Stimulated activated naive CD8-positive, alpha-beta T cell treated with anti-CD3 and anti-CD28 coated beads, Interleukin-15, amount 100 ng/mL, for 72 hours (primary cell): ENCODE results near the gene CNOT6.
"Not testable (repeated sequence)": the region's sequence is repeated elsewhere in the genome, so short reads cannot be mapped to it uniquely, and the experiment has no call there.

Source experiments
- ATAC-seq: fragments of 150-1000 bp; cut with Tn5 transposase; 2 replicates; pipeline ENCODE4 v1.10.0; 2021; ENCODE audit warnings: mild to moderate bottlenecking, moderate library complexity
- DNase-seq, 2 donors: peaks; one replicate each; pipeline ENCODE4 v3.0.0; 2021 to 2022
- H3K27ac Mint-ChIP-seq, 2 donors: one replicate each; pipeline ENCODE4 v1.8.0; 2022; ENCODE audit warnings: mild to moderate bottlenecking in 2 of 2, mixed read lengths in 2 of 2, moderate library complexity in 2 of 2
- H3K27me3 Mint-ChIP-seq: one replicate; pipeline ENCODE4 v1.8.0; 2022; ENCODE audit warnings: mixed read lengths
- H3K4me1 Mint-ChIP-seq: one replicate; pipeline ENCODE4 v1.8.0; 2022; ENCODE audit warnings: mild to moderate bottlenecking, mixed read lengths
- H3K4me3 Mint-ChIP-seq, 2 donors: one replicate each; pipeline ENCODE4 v1.8.0; 2022; ENCODE audit warnings: mild to moderate bottlenecking in 2 of 2, mixed read lengths in 2 of 2, moderate library complexity in 1 of 2
- H3K9me3 Mint-ChIP-seq, 2 donors: one replicate each; pipeline ENCODE4 v1.8.0; 2022; ENCODE audit warnings: mixed read lengths in 2 of 2

The CNOT6 gene

GRCh38 chr5:180492226-180492903 lies 1.8 kb upstream of the CNOT6 start:
- ATAC-seq, result no peak
- DNase-seq, result no peak
- no peaks in the 10 kb centered on the region for H3K27me3 Mint-ChIP-seq
- no peak overlapping the region for H3K27ac Mint-ChIP-seq
- no peaks in the 10 kb centered on the region for H3K9me3 Mint-ChIP-seq
- H3K4me1 Mint-ChIP-seq, result peaks cover 27% of the 10 kb centered on the region
- H3K4me3 Mint-ChIP-seq, result peak overlapping the region; percentile 14 to 85

- peak overlapping the region; percentile 85 to 93 for H3K4me3 Mint-ChIP-seq
- H3K27me3 Mint-ChIP-seq, result no peaks in the 10 kb centered on the region
- H3K27ac Mint-ChIP-seq, result peak overlapping the region; percentile 94
- peak; percentile 58 for ATAC-seq
- H3K9me3 Mint-ChIP-seq, result no peaks in the 10 kb centered on the region
- H3K4me1 Mint-ChIP-seq, result peaks cover 37% of the 10 kb centered on the region
- DNase-seq, result peak in 1 of 2 donors; percentile 46
Observed at GRCh38 chr5:180494510-180495181, 467 bp downstream of the CNOT6 start.

GRCh38 chr5:180495292-180495691 lies 1.1 kb downstream of the CNOT6 start:
- H3K27ac Mint-ChIP-seq, result peak overlapping the region in 1 of 2 donors; percentile 63
- ATAC-seq (no peak), DNase-seq (no peak)
- peak overlapping the region; percentile 85 to 93 for H3K4me3 Mint-ChIP-seq
- no peaks in the 10 kb centered on the region for H3K9me3 Mint-ChIP-seq
- H3K27me3 Mint-ChIP-seq, result no peaks in the 10 kb centered on the region
- H3K4me1 Mint-ChIP-seq, result peaks cover 44% of the 10 kb centered on the region

GRCh38 chr5:180495991-180496741 lies 2.0 kb downstream of the CNOT6 start:
- DNase-seq (no peak), ATAC-seq (no peak)
- H3K4me3 Mint-ChIP-seq, result peak overlapping the region; percentile 32 to 53
- H3K4me1 Mint-ChIP-seq, result peaks cover 44% of the 10 kb centered on the region
- no peak overlapping the region for H3K27ac Mint-ChIP-seq
- no peaks in the 10 kb centered on the region for H3K27me3 Mint-ChIP-seq
- H3K9me3 Mint-ChIP-seq, result no peaks in the 10 kb centered on the region

GRCh38 chr5:180496806-180497205 lies 2.6 kb downstream of the CNOT6 start:
- peaks cover 44% of the 10 kb centered on the region for H3K4me1 Mint-ChIP-seq
- ATAC-seq, H3K9me3 Mint-ChIP-seq, H3K4me3 Mint-ChIP-seq, H3K27me3 Mint-ChIP-seq, H3K27ac Mint-ChIP-seq, DNase-seq: not testable (repeated sequence)

- DNase-seq, H3K4me3 Mint-ChIP-seq, ATAC-seq, H3K9me3 Mint-ChIP-seq, H3K27ac Mint-ChIP-seq, H3K27me3 Mint-ChIP-seq: not testable (repeated sequence)
- H3K4me1 Mint-ChIP-seq, result peaks cover 37% of the 10 kb centered on the region
Observed at GRCh38 chr5:180497865-180498264, 3.7 kb downstream of the CNOT6 start.

GRCh38 chr5:180498378-180498777 lies 4.2 kb downstream of the CNOT6 start:
- Mint-ChIP-seq H3K4me3 (no peak overlapping the region), H3K27me3 (no peaks in the 10 kb centered on the region), H3K9me3 (no peaks in the 10 kb centered on the region), H3K27ac (peak overlapping the region in 1 of 2 donors; percentile 3), H3K4me1 (peaks cover 32% of the 10 kb centered on the region)
- DNase-seq, result no peak
- no peak for ATAC-seq

GRCh38 chr5:180499684-180500083 lies 5.5 kb downstream of the CNOT6 start:
- Mint-ChIP-seq H3K9me3 (no peaks in the 10 kb centered on the region), H3K4me1 (peaks cover 29% of the 10 kb centered on the region), H3K27ac (no peak overlapping the region), H3K27me3 (no peaks in the 10 kb centered on the region), H3K4me3 (no peak overlapping the region)
- DNase-seq (no peak), ATAC-seq (no peak)

GRCh38 chr5:180500300-180500699 lies 6.1 kb downstream of the CNOT6 start:
- H3K9me3 Mint-ChIP-seq, H3K27ac Mint-ChIP-seq, H3K4me3 Mint-ChIP-seq, DNase-seq, H3K27me3 Mint-ChIP-seq, ATAC-seq: not testable (repeated sequence)
- H3K4me1 Mint-ChIP-seq, result peaks cover 28% of the 10 kb centered on the region

- DNase-seq (no peak), ATAC-seq (no peak)
- no peaks in the 10 kb centered on the region for H3K27me3 Mint-ChIP-seq
- peak overlapping the region in 1 of 2 donors; percentile 24 for H3K27ac Mint-ChIP-seq
- H3K9me3 Mint-ChIP-seq, result no peaks in the 10 kb centered on the region
- no peak overlapping the region for H3K4me3 Mint-ChIP-seq
- peaks cover 18% of the 10 kb centered on the region for H3K4me1 Mint-ChIP-seq
Observed at GRCh38 chr5:180507661-180508060, 13.5 kb downstream of the CNOT6 start.

GRCh38 chr5:180515294-180515693 lies 21.1 kb downstream of the CNOT6 start:
- ATAC-seq (no peak), DNase-seq (no peak)
- Mint-ChIP-seq H3K4me1 (peaks cover 38% of the 10 kb centered on the region), H3K4me3 (no peak overlapping the region), H3K9me3 (no peaks in the 10 kb centered on the region), H3K27ac (peak overlapping the region in 1 of 2 donors; percentile 1), H3K27me3 (no peaks in the 10 kb centered on the region)

GRCh38 chr5:180515974-180516373 lies 21.8 kb downstream of the CNOT6 start:
- DNase-seq, H3K4me3 Mint-ChIP-seq, H3K9me3 Mint-ChIP-seq, ATAC-seq, H3K27me3 Mint-ChIP-seq, H3K27ac Mint-ChIP-seq: not testable (repeated sequence)
- peaks cover 40% of the 10 kb centered on the region for H3K4me1 Mint-ChIP-seq

GRCh38 chr5:180516440-180516839 lies 22.3 kb downstream of the CNOT6 start:
- DNase-seq, result no peak
- peak overlapping the region in 1 of 2 donors; percentile 57 for H3K27ac Mint-ChIP-seq
- H3K27me3 Mint-ChIP-seq, result no peaks in the 10 kb centered on the region
- H3K9me3 Mint-ChIP-seq, result no peaks in the 10 kb centered on the region
- ATAC-seq, result no peak
- H3K4me3 Mint-ChIP-seq, result no peak overlapping the region
- H3K4me1 Mint-ChIP-seq, result peaks cover 45% of the 10 kb centered on the region

GRCh38 chr5:180519098-180519497 lies 24.9 kb downstream of the CNOT6 start:
- Mint-ChIP-seq H3K4me3 (no peak overlapping the region), H3K27ac (no peak overlapping the region), H3K27me3 (no peaks in the 10 kb centered on the region), H3K4me1 (peaks cover 70% of the 10 kb centered on the region), H3K9me3 (no peaks in the 10 kb centered on the region)
- ATAC-seq (no peak), DNase-seq (no peak)

- ATAC-seq, result no peak
- no peak overlapping the region for H3K27ac Mint-ChIP-seq
- no peak overlapping the region for H3K4me3 Mint-ChIP-seq
- no peaks in the 10 kb centered on the region for H3K9me3 Mint-ChIP-seq
- H3K4me1 Mint-ChIP-seq, result peaks cover 74% of the 10 kb centered on the region
- no peak for DNase-seq
- H3K27me3 Mint-ChIP-seq, result no peaks in the 10 kb centered on the region
Observed at GRCh38 chr5:180521101-180521500, 26.9 kb downstream of the CNOT6 start.

- ATAC-seq, result no peak
- Mint-ChIP-seq H3K9me3 (no peaks in the 10 kb centered on the region), H3K27ac (no peak overlapping the region), H3K4me1 (peaks cover 73% of the 10 kb centered on the region), H3K27me3 (no peaks in the 10 kb centered on the region), H3K4me3 (no peak overlapping the region)
- no peak for DNase-seq
Observed at GRCh38 chr5:180521591-180521990, 27.4 kb downstream of the CNOT6 start.
